HEK293 (cell line): ENCODE results near the gene LPXN.

Source experiments
- CTCF ChIA-PET: fragments of 350-600 bp; formaldehyde crosslinking; extraction: SDS; loops from one replicate; lab custom pipeline; 2021; ENCODE audit warnings: antibody characterized with exemption; lab: Yijun Ruan, JAX
- POLR2A ChIA-PET: fragments of 300-600 bp; formaldehyde crosslinking; extraction: SDS; loops from one replicate; lab custom pipeline; 2020; ENCODE audit warnings: antibody characterized with exemption, inconsistent platforms; lab: Yijun Ruan, JAX
- H3K27ac ChIP-seq: fragments of 200-500 bp; sonication (Bioruptor generic); 2 replicates; pipeline ENCODE4 v1.5.1; 2014; ENCODE audit warnings: low read depth, low read length, control low read depth, inconsistent platforms; ENCODE audit errors: extremely low read depth
- H3K36me3 ChIP-seq, 2 experiments: fragments of 200-500 bp in 1 of 2; sonication (Bioruptor generic) in 1 of 2; 1 replicate in 1 of 2; 2 replicates in 1 of 2; pipeline ENCODE4 v1.5.1; 2014 to 2017; ENCODE audit warnings: inconsistent platforms in 2 of 2, low read length in 2 of 2; ENCODE audit not compliant: control insufficient read depth in 2 of 2, insufficient read depth in 1 of 2
- H3K4me1 ChIP-seq: fragments of 200-500 bp; sonication (Bioruptor generic); 2 replicates; pipeline ENCODE4 v1.5.1; 2014; ENCODE audit warnings: mild to moderate bottlenecking, low read length, inconsistent platforms; ENCODE audit not compliant: control insufficient read depth, insufficient read depth
- H3K4me3 ChIP-seq: 2 replicates; pipeline ENCODE4 v1.5.1; 2011; ENCODE audit warnings: low read depth, mild to moderate bottlenecking, control low read depth, low read length, moderate library complexity
- H3K9me3 ChIP-seq: fragments of 200-500 bp; sonication (Bioruptor generic); 2 replicates; pipeline ENCODE4 v1.5.1; 2014; ENCODE audit warnings: low read depth, low read length, inconsistent platforms; ENCODE audit not compliant: control insufficient read depth, insufficient read depth
- ELK4 ChIP-seq: IDR thresholded peaks from 2 replicates; pipeline ENCODE4 v1.6.1; 2011; ENCODE audit warnings: mild to moderate bottlenecking, low read depth, low read length, borderline replicate concordance
- IKZF3 ChIP-seq: fragments of 450-650 bp; IDR thresholded peaks from 2 replicates; pipeline ENCODE4 v1.5.0; 2018; ENCODE audit warnings: missing biosample characterization, mild to moderate bottlenecking, missing genetic modification characterization, moderate library complexity
- PRDM1 ChIP-seq: fragments of 450-650 bp; formaldehyde crosslinking; IDR thresholded peaks from 2 replicates; pipeline ENCODE4; 2016; ENCODE audit warnings: missing biosample characterization, missing genetic modification characterization
- PRDM4 ChIP-seq: fragments of 450-650 bp; formaldehyde crosslinking; IDR thresholded peaks from 2 replicates; pipeline ENCODE4 v1.5.1; 2017; ENCODE audit warnings: missing biosample characterization, missing genetic modification characterization
- ZBTB1 ChIP-seq: fragments of 450-650 bp; formaldehyde crosslinking; IDR thresholded peaks from 2 replicates; pipeline ENCODE4 v1.5.1; 2016; ENCODE audit warnings: missing biosample characterization, missing genetic modification characterization
- ZFP37 ChIP-seq: fragments of 450-650 bp; formaldehyde crosslinking; IDR thresholded peaks from 2 replicates; pipeline ENCODE4 v1.5.1; 2016; ENCODE audit warnings: missing biosample characterization, missing genetic modification characterization
- ZNF140 ChIP-seq: fragments of 450-650 bp; formaldehyde crosslinking; IDR thresholded peaks from 2 replicates; pipeline ENCODE4 v1.5.1; 2016; ENCODE audit warnings: missing biosample characterization, missing genetic modification characterization
- ZNF248 ChIP-seq: fragments of 450-650 bp; formaldehyde crosslinking; IDR thresholded peaks from 2 replicates; pipeline ENCODE4 v1.5.1; 2017; ENCODE audit warnings: missing biosample characterization, missing genetic modification characterization
- ZNF280D ChIP-seq: fragments of 450-650 bp; formaldehyde crosslinking; IDR thresholded peaks from 2 replicates; pipeline ENCODE4 v1.5.1; 2016; ENCODE audit warnings: missing biosample characterization, missing genetic modification characterization
- ZNF362 ChIP-seq: fragments of 450-650 bp; formaldehyde crosslinking; IDR thresholded peaks from 2 replicates; pipeline ENCODE4 v1.5.1; 2016; ENCODE audit warnings: missing biosample characterization, missing genetic modification characterization
- ZNF530 ChIP-seq: fragments of 450-650 bp; formaldehyde crosslinking; IDR thresholded peaks from 2 replicates; pipeline ENCODE4 v1.5.1; 2016; ENCODE audit warnings: low read depth, missing biosample characterization, missing genetic modification characterization
- ZNF558 ChIP-seq: fragments of 450-650 bp; formaldehyde crosslinking; IDR thresholded peaks from 2 replicates; pipeline ENCODE4 v1.5.1; 2016; ENCODE audit warnings: missing biosample characterization, missing genetic modification characterization
- ZNF560 ChIP-seq: fragments of 450-650 bp; formaldehyde crosslinking; IDR thresholded peaks from 2 replicates; pipeline ENCODE4 v1.5.1; 2017; ENCODE audit warnings: missing biosample characterization, missing genetic modification characterization, borderline replicate concordance
- ZNF624 ChIP-seq: fragments of 450-650 bp; formaldehyde crosslinking; IDR thresholded peaks from 2 replicates; pipeline ENCODE4 v1.5.1; 2017; ENCODE audit warnings: missing biosample characterization, missing genetic modification characterization
- ZNF704 ChIP-seq: fragments of 450-650 bp; formaldehyde crosslinking; IDR thresholded peaks from 2 replicates; pipeline ENCODE4 v1.5.1; 2016; ENCODE audit warnings: missing biosample characterization, missing genetic modification characterization
- ZNF785 ChIP-seq: fragments of 450-650 bp; formaldehyde crosslinking; IDR thresholded peaks from 2 replicates; pipeline ENCODE4 v1.5.1; 2016; ENCODE audit warnings: missing biosample characterization, missing genetic modification characterization
- ZNF792 ChIP-seq: fragments of 450-650 bp; formaldehyde crosslinking; IDR thresholded peaks from 2 replicates; pipeline ENCODE4 v1.5.1; 2016; ENCODE audit warnings: missing biosample characterization, missing genetic modification characterization
- ZNF830 ChIP-seq: fragments of 450-650 bp; IDR thresholded peaks from 2 replicates; pipeline ENCODE4 v1.5.0; 2018; ENCODE audit warnings: missing biosample characterization, missing genetic modification characterization, low read depth, mild to moderate bottlenecking, moderate library complexity
- ZXDB ChIP-seq: fragments of 450-650 bp; formaldehyde crosslinking; IDR thresholded peaks from 2 replicates; pipeline ENCODE4 v1.5.1; 2016; ENCODE audit warnings: missing biosample characterization, missing genetic modification characterization

Gene LPXN

GRCh38 chr11:58582437-58582836, 6.8 kb upstream of the LPXN start:
- peaks cover 0 to 34% of the 10 kb centered on the region in 2 experiments; a peak in 1 of 3 replicates for H3K36me3 ChIP-seq
- no peak overlapping the region for H3K4me3 ChIP-seq
- no peaks in the 10 kb centered on the region for H3K9me3 ChIP-seq
- CTCF ChIA-PET: interaction anchor here (1.0 to 2.1 kb wide), 2 partner anchors 47 to 59 kb away, joined by 3 to 9 read pairs; no protein-coding TSS in a partner anchor
- H3K27ac ChIP-seq: no peak overlapping the region
- POLR2A ChIA-PET: no interaction called here
- H3K4me1 ChIP-seq: no peaks in the 10 kb centered on the region
- TF ChIP-seq ZNF280D (tag by site-specific recombination) (no peak), ZNF785 (tag by site-specific recombination) (no peak), ZNF830 (tag by site-specific recombination) (no peak), ZNF624 (tag by site-specific recombination) (no peak), ZNF792 (tag by site-specific recombination) (no peak), ZFP37 (tag by site-specific recombination) (no peak), ZNF530 (tag by site-specific recombination) (no peak)

- Histone ChIP-seq H3K27ac (no peak overlapping the region), H3K4me3 (peak overlapping the region; percentile 94), H3K9me3 (no peaks in the 10 kb centered on the region), H3K36me3 (peaks cover 0 to 14% of the 10 kb centered on the region in 2 experiments; a peak in 1 of 3 replicates), H3K4me1 (no peaks in the 10 kb centered on the region)
- peak; percentile 70 for TF ChIP-seq PRDM1 (tag by site-specific recombination)
- TF ChIP-seq PRDM4: peak; percentile 82
- TF ChIP-seq ZNF558 (tag by site-specific recombination): no peak
- CTCF ChIA-PET: interaction anchor here (0.6 to 1.4 kb wide), 5 partner anchors 11 to 50 kb away, joined by 3 to 5 read pairs (median 3); no protein-coding TSS in a partner anchor
- POLR2A ChIA-PET: no interaction called here
Observed at GRCh38 chr11:58580311-58580710, 4.7 kb upstream of the LPXN start.

GRCh38 chr11:58579192-58580129, 3.8 kb upstream of the LPXN start:
- no peaks in the 10 kb centered on the region for H3K9me3 ChIP-seq
- peaks cover 0 to 11% of the 10 kb centered on the region in 2 experiments; a peak in 1 of 3 replicates for H3K36me3 ChIP-seq
- POLR2A ChIA-PET: interaction anchor here (1.5 kb wide), 1 partner anchor 1268 kb away, joined by 3 read pairs; no protein-coding TSS in a partner anchor
- H3K4me1 ChIP-seq: no peaks in the 10 kb centered on the region
- peak overlapping the region; percentile 95 for H3K27ac ChIP-seq
- CTCF ChIA-PET: interaction anchor here (0.7 to 1.4 kb wide), 4 partner anchors 10 to 51 kb away, joined by 3 to 5 read pairs (median 4); no protein-coding TSS in a partner anchor
- peak overlapping the region; percentile 94 for H3K4me3 ChIP-seq
- TF ChIP-seq ZNF560 (tag by site-specific recombination): no peak
- TF ChIP-seq ZBTB1 (tag by site-specific recombination): 0 out of 2 replicates have a peak, but pooled peaks have one; percentile 20
- TF ChIP-seq ZNF140: no peak
- peak; percentile 73; the same call in 1 of the 2 replicates for TF ChIP-seq IKZF3 (tag by site-specific recombination)
- 0 out of 2 replicates have a peak, but pooled peaks have one; percentile 41 for TF ChIP-seq ZNF362 (tag by site-specific recombination)
- no peak for TF ChIP-seq ZNF704 (tag by site-specific recombination)
- TF ChIP-seq ELK4: no peak
- TF ChIP-seq ZXDB (tag by site-specific recombination): peak; percentile 85
- no peak for TF ChIP-seq ZNF248 (tag by site-specific recombination)
